Testis (tissue), 3 donors: ENCODE data around the gene DPYSL3. TPM values are rescaled to one million over a fixed set of nuclear protein-coding genes. Genes with fewer than 3 reads are reported as not detected.

Experiments
- DNase-seq: peaks from one replicate; pipeline ENCODE4 v3.0.0-alpha.2; 2019
- H3K27ac ChIP-seq, 2 donors: fragments of 200-600 bp; sonication (generic); one replicate each; pipeline ENCODE4 v1.5.1; 2019
- H3K27me3 ChIP-seq: fragments of 200-600 bp; sonication (generic); one replicate; pipeline ENCODE4 v1.5.1; 2019
- H3K36me3 ChIP-seq: fragments of 200-600 bp; sonication (generic); one replicate; pipeline ENCODE4 v1.5.1; 2017; ENCODE audit warnings: low read depth; ENCODE audit errors: missing control alignments
- H3K4me1 ChIP-seq: fragments of 200-600 bp; sonication (generic); one replicate; pipeline ENCODE4 v1.5.1; 2019
- H3K4me3 ChIP-seq, 2 donors: fragments of 200-600 bp; sonication (generic); one replicate each; pipeline ENCODE4 v1.5.1; 2017 to 2019
- H3K9me3 ChIP-seq: fragments of 200-600 bp; sonication (generic); one replicate; pipeline ENCODE4 v1.5.1; 2017
- POLR2A ChIP-seq: fragments of 450-650 bp; IDR thresholded peaks from one replicate; pipeline ENCODE4 v1.6.1; 2017; ENCODE audit warnings: antibody characterized with exemption, mild to moderate bottlenecking, moderate library complexity
- WGBS, 2 donors: methylation state at CpG; one replicate each; pipeline ENCODE4 v1.1.5; 2018; 5-methylcytosine and 5-hydroxymethylcytosine counted together
- intact Hi-C: fragments of 100-400 bp; cut with DNase I; formaldehyde crosslinking; loops from one replicate; pipeline ENCODE4 v1.15.1; 2023; ENCODE audit warnings: low total_unique reads
- polyA plus RNA-seq: library from polyadenylated mRNA; stranded (reverse); fragments of 350-450 nt; fragmentation: Illumina TruSeq; extraction: RNeasy Lipid Tissue Mini Kit (QIAGEN cat#74804); gene quantifications from one replicate; pipeline ENCODE4 v1.2.3, GENCODE V29; 2014; ENCODE audit warnings: low read depth, low replicate concordance; ENCODE audit not compliant: insufficient read depth
- total RNA-seq, 2 donors: library from RNA; depleted of rRNA; stranded (reverse); fragments of >200 nt; gene quantifications; one replicate each; pipeline ENCODE4 v1.2.3, GENCODE V29; 2016
- TF ChIP-seq, protein P1 (sequence below), 3 experiments: fragments of 450-650 bp in 2 of 3; fragments of 200-600 bp in 1 of 3; sonication (generic) in 1 of 3; IDR thresholded peaks; one replicate each; pipeline ENCODE4 v1.5.1; 2016 to 2019; ENCODE audit warnings: antibody characterized with exemption in 3 of 3, mild to moderate bottlenecking in 2 of 3, moderate library complexity in 1 of 3

Gene DPYSL3
- total and polyA plus RNA-seq, 3 donors from 2014 or later: 42.5 to 71.6 (median 68.9) TPM

DNA sequence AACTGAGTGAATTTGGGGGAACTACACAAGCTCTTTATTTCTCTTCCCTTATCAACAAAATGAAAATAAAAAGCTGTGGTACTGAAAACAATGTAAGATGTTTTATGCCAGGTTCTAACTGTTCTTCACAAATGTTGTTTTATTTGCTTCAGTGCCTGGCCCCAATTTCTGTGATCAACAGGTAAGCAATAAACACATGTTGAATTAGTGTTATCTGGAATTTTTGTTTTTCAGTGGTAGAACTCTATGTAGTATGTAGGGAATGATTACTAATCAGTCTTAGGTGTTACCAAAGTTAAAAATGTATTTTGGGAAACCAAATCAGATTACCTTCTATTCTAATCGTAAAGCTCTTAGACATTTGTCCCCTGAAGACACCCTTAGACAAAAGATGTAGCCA is 7.5 kb upstream of the DPYSL3 start:
- Histone ChIP-seq H3K27ac (no peak overlapping the region), H3K4me3 (no peak overlapping the region), H3K36me3 (no peaks in the 10 kb centered on the region), H3K9me3 (no peaks in the 10 kb centered on the region), H3K4me1 (no peaks in the 10 kb centered on the region), H3K27me3 (no peaks in the 10 kb centered on the region)
- TF ChIP-seq, protein P1, sequence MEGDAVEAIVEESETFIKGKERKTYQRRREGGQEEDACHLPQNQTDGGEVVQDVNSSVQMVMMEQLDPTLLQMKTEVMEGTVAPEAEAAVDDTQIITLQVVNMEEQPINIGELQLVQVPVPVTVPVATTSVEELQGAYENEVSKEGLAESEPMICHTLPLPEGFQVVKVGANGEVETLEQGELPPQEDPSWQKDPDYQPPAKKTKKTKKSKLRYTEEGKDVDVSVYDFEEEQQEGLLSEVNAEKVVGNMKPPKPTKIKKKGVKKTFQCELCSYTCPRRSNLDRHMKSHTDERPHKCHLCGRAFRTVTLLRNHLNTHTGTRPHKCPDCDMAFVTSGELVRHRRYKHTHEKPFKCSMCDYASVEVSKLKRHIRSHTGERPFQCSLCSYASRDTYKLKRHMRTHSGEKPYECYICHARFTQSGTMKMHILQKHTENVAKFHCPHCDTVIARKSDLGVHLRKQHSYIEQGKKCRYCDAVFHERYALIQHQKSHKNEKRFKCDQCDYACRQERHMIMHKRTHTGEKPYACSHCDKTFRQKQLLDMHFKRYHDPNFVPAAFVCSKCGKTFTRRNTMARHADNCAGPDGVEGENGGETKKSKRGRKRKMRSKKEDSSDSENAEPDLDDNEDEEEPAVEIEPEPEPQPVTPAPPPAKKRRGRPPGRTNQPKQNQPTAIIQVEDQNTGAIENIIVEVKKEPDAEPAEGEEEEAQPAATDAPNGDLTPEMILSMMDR (IDR thresholded peaks at IDR 0.05): no peak
- no peak for DNase-seq
- WGBS, 2 donors: 92 to 94% methylated on average over 1 of the region's 1 CpG
- intact Hi-C loops: no loop called here

DNA sequence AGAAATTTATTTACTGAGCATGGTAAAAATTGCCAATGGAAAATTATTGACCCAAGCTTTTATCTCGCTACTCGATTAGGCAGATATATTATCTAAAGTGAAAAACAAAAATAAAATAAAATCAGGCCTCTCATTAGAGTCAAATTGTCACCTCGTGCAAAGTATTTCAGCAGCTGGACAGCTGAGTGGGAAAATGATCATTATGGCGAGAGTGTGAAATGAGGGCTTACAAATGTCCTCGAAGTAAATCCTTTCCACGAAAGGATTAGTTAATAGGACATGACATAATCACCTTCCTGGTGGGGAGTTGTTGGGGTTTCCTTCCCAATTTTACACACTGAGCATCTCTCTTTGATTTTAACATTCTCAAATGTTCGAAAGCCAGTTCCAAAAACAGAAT is 5.4 kb upstream of the DPYSL3 start:
- no peak overlapping the region for H3K27ac ChIP-seq
- DNase-seq: no peak
- no peaks in the 10 kb centered on the region for H3K4me1 ChIP-seq
- intact Hi-C loops: no loop called here
- H3K36me3 ChIP-seq: no peaks in the 10 kb centered on the region
- H3K27me3 ChIP-seq: no peaks in the 10 kb centered on the region
- no peak for TF ChIP-seq POLR2A
- TF ChIP-seq, protein P1 (IDR thresholded peaks at IDR 0.05): no peak
- no peaks in the 10 kb centered on the region for H3K9me3 ChIP-seq
- H3K4me3 ChIP-seq: no peak overlapping the region
- WGBS, 2 donors: 85 to 86% methylated on average over 7 of the region's 7 CpGs

- Histone ChIP-seq H3K9me3 (no peaks in the 10 kb centered on the region), H3K27me3 (no peaks in the 10 kb centered on the region), H3K36me3 (no peaks in the 10 kb centered on the region), H3K27ac (no peak overlapping the region), H3K4me3 (no peak overlapping the region), H3K4me1 (no peaks in the 10 kb centered on the region)
- DNase-seq: no peak
- TF ChIP-seq, protein P1 (IDR thresholded peaks at IDR 0.05): no peak
- intact Hi-C loops: no loop called here
- 81 to 89% methylated on average over 3 of the region's 3 CpGs for WGBS, 2 donors
Observed at GRCh38 chr5:147512659-147513379, 3.0 kb upstream of the DPYSL3 start.

DNA sequence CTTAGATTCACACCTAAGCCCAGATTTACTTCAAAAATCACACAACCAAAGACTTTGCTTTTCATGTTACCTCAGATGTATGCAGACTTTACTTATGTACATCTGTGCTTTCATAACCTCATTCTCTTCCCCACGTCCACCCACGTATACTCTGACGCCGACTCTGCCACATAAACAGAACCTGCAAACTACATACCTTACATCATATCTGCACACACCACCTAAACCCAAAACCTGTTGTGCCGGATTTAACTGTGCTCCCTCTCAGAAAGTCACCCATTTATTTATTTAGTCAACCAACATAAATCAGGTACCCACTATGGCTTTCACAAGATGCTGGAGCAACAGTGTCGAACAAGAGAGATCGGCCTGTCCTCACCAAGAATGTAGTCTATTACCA is 1.0 kb upstream of the DPYSL3 start:
- DNase-seq: no peak
- Histone ChIP-seq H3K27ac (no peak overlapping the region), H3K4me3 (no peak overlapping the region), H3K9me3 (no peaks in the 10 kb centered on the region), H3K27me3 (no peaks in the 10 kb centered on the region), H3K36me3 (no peaks in the 10 kb centered on the region), H3K4me1 (no peaks in the 10 kb centered on the region)
- WGBS, 2 donors: 86% methylated on average over 7 of the region's 7 CpGs
- no peak for TF ChIP-seq POLR2A
- TF ChIP-seq, protein P1 (IDR thresholded peaks at IDR 0.05): no peak
- intact Hi-C loops: no loop called here
